CD4-positive, alpha-beta T cell treated with Interleukin-12 subunit alpha and Interleukin-12 subunit beta, for 1 hour (primary cell): ENCODE measurements around the gene YIPF1.

Experiments
- DNase-seq: peaks from one replicate; pipeline ENCODE4 v3.0.0-alpha.2; 2020

YIPF1 gene

DNA sequence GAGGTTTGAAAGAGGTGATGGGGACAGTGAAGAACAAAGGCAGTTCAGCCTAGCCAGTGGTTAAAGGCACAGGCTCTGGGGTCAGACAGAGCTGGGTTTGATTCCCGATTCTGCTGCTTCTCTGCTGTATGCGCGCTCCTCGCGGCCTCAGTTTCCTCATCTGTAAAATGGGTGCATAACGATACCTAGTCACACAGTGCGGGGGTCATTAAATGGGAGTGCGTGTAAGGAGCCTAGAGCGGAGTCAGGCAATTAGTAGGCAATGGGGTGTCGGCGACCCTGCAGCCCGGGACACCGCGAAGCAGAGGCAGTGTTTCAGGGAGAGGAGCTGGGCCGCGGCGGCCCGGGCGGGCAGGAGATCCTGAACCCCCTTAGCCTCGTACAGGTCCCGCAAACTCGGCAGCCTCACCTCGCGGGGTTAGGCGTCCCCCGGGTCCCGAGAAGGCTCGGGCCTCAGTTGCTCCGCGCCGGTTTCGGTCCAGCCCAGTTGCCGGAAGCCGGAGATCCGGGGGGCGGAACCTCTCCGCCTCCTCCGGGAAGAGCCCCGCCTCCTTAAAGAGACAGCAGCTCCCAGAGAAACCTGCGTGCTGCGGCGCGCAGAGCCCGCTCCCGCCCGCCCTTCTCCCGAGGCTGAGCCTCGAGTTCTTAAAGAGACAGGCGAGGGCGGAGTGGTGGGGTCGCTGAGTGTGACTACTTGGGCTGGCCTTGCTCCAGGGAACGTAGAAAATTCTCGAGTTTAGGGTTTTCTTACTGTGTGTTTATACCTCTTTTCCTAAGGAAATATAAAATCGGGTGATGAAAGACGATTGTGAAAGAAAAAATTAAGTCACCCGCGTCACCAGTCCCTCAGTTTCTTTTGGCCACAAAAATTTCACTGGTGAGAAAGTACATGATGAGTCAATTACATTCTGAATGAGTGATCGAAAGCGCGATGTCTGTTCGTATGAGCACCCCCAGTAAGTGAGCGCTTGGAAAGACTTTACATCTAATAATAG, at the start of gene YIPF1:
YIPF1 (minus strand) TSS at position 494 of the 995 bp plus-strand sequence. CDS start 860 bp downstream, outside the sequence.
- peak; percentile 87 for DNase-seq

DNA sequence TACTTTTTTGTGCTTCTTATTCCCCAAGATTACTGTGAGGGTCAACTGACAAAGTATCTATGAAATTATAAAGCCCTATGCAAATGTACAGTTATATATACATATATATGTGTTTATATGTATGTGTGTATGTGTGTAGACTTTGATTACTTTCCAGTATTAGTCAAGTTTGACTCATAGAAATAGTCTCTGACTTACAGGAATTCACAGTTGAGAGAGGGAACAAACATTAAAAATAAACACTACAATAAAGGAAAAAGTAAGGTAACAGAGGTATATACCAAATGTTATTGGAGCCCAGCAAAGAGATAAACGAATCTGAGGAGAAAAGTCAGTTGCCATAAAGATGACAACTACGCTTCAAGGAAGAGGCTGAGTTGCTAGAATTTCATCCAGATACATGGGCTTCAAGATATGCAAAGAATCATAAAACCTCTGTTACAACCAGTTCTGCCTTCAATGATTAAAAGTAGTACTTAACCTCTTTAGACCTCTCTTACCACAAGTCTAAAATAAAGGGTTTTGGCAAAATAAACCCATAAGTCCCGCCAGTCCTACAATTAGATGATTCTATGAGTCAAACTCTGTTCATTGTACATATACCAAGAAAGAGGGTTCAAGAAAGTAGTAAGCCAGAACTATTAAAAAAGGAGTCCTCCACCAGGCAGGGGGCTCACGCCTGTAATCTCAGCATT, 48.7 kb upstream of the YIPF1 start:
- DNase-seq: no peak

DNA sequence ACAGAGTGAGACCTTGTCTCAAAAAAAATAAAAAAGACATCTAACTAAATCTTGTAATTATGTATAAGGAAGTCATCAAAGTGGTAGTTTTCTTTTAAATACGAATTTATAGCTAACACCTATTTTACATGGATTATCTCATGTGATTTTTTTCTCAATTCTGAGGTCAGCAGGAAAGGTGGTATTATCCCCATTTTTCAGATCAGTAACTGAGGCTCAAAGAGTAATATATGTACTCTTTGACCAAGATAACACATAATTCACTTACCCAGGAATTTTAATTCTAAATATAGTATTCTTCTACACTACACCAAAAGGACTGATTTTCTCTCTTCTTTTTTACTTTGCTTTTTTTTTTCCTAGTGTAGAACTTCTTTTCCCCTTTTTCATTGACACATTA, 46.8 kb upstream of the YIPF1 start:
- no peak for DNase-seq

DNA sequence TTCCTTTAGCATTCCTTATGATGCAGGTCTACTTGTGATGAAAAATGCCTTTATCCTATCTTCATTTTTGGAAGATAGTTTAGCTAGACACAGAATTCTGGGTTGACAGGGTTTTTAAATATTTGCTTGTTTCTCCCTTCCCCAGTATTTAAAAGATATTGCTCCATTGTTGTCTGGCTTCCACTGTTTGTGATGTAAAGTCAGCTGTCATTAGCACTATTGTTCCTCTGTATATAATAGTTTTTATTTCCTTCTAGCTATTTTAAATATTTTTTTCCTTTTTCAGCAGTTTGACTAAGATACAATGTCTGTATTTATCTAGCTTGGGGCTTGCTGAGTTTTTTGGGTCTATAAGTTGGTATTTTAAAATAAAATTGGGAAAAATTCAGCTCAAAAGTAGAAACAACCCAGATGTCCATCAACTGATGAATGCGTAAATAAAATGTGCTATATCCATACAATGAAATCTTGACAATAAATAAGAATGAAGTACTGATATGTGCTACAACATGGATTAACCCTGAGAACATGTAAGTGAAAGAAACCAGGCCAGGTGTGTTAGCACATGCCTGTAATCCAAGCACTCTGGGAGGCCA, 44.7 kb upstream of the YIPF1 start:
- no peak for DNase-seq

DNA sequence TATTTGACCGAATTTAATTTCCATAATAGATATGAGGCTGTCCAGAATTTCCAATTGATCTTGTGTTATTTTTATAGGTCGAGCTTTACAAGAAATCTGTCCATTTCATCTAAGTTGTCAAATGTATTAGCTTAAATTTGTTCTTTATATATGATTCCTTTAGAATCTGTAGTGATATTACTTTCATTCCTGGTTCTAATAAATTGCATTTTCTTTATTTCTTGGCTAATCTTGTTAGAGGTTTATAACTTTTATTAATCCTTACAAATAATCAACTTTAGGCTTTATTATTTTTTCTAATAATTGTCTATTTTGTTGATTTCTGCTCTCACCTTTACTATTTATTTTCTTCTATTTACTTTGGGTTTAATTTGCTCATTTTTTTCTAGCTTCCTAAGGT, 41.9 kb upstream of the YIPF1 start:
- DNase-seq: no peak

DNA sequence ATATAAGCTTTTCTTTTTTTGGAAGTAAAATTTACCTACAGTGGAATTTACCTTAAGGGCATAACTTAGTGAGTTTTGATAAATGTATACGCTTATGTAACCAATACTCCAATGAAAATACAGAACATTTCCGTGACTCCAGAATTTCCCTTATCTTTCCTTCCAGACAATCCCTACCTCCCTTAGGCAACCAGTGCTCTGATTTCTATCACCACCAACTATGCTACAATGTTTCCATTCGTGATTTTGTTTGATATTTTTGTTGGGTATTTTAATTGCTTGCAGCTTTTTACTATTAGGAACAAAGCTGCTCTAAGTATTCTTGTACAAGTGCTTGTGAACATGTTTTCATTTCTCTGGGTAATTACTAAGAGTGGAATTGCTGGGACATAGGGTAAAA, 41.3 kb upstream of the YIPF1 start:
- DNase-seq: no peak

DNA sequence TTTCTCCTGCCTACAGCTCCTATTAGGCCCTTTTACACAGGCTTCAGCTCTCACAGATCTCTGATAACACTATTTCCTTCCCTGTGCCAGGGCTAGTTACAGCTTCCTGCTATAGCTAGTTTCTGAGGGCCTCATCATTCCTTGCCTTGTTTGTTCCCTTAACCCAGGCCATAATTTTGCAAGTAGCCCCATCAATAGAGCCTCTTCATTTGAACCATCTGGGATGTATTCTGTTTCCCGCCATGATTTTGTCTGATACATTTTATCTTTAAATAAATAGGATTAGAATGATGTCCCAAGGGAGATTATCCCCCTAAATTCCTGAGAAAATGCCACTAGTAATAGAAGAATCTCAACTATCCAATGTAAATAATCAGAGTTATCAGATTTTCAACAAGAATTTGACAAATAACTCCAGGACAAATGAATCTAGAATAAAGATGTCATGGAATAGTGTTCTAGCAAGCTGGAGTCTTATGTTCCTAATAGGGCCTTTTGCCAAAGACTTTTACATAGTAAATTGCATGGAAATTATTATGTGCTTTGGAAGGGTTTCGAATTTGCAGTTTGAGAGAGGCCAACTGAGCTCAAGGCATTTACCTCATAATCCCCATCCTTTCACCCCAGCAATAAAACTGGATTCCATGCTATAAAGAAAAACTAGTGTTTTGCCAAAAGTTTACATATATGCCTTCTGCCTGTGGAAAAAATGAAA, 39.8 kb upstream of the YIPF1 start:
- DNase-seq: no peak

DNA sequence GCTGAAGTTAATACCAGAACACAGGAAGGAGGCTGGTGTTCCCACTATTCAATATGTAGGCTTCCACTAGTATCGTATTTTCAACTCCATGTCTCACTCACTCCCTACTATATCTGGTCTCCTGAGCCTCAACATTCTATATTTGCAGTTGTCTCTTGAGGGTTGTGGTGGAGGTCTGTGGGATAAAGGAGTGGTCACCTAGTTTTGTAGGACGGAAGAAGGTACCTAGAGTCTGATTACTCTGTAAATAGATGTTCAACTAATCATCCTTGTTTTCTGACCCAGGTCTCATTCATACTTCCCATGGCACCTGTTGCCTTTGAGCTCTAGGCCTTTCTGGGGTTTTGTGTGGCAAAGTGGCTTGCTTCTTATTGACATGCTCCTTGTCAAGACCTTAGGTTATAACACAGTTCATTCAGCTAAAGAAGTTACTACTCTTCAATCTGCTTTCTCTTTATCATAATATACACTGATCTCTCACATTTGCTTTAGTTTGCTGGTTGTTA, 37.8 kb upstream of the YIPF1 start:
- no peak for DNase-seq

DNA sequence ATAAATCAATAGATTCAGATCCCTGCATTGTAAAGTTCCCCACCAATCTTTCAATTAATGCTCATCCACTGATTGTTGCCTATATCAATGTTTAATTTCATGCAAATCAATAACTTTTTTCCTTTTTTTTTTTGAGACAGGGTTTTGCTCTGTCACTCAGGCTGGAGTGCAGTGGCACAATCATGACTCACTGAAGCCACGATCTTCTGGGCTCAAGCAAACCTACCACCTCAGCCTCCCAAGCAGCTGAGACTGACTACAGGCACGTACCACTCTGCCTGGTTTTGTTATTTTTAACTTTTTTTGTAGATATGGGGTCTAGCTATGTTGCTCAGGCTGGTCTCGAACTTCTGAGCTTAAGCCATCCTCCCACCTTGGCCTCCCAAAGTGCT, 30.1 kb upstream of the YIPF1 start:
- DNase-seq: no peak

DNA sequence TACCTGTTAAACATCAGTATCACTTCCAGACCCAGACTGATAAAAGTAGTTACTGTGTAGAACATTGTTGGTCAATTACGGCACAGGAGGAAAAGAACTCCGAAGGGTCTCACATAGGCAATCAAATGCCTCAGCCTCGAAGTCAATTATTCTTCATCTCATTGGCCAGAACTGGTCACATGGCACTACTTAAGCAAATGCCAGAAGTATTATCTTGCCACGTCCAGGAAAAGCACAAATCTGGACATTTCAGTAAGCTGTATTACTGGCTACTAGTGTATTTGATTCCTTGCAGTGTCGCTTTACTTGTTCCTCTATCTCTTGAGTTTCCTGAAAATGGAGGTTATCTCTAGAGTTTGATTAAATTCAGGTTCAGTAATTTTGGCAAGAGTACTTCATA, 28.7 kb upstream of the YIPF1 start:
- DNase-seq: no peak

DNA sequence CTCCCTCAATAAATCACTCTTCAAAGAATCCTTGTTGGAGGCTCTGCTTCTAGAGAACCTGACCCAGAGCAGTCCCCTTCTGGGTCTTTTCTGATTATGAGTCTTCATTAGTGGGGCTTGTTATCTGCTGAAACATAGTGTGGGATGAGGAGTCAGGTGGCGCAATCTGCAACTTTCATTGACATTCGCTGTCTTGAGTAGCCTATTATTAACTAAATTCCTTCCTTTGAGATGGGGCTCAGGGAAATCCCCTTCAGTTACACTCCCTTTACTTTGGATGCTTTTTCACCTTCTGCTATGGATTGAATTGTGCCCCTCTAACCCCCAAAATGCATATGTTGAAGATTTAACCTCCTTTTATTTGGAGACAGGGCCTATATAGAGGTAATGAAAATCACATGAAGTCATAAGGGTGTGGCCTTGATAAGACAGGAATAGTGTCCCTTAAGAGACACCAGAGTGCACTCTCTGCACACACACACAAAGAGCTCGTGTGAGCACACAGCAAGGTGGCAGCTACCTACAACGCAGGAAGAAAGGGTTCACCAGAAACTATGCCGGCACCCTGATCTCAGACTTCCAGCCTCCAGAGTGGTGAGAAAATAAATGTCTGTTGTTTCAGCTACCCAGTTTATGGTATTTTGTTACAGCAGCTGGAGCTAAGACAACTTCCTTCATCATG, 23.9 kb upstream of the YIPF1 start:
- no peak for DNase-seq

DNA sequence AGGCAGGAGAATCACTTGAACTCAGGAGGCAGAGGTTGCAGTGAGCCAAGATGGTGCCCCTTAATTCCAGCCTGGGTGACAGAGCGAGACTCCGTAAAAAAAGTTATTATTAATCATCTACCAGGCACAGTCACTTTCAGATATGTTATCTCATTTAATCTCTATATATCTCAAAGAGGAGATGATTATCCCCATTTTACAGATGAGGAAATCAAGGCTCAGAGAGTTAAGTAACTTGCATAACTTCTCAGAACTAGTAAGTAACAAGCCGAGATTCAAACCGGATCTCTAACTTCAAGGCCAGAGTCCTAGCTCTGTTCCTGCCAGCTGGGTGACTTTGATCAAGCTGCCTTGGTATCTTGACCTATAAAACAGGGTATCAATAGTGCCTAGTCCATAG, 21.8 kb upstream of the YIPF1 start:
- no peak for DNase-seq

DNA sequence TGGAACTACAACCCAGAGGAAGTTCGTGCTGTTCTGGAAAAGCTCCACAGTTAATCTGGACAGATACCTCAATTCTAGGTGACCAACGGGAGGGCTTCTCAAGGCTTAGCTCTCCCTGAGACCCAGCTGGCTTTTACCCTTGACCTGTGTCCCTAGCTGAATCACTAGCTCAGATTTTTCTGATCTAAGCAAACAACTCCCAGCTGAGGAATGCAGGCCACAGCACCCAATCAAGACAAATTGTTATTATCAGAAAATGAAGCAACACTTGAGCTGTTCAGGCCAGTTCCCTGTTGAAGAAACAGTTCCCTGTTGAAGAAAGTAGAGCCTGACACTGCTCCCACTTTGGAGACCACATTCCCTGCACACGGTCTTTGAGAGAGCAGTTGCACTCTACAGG, 20.3 kb upstream of the YIPF1 start:
- DNase-seq: no peak

DNA sequence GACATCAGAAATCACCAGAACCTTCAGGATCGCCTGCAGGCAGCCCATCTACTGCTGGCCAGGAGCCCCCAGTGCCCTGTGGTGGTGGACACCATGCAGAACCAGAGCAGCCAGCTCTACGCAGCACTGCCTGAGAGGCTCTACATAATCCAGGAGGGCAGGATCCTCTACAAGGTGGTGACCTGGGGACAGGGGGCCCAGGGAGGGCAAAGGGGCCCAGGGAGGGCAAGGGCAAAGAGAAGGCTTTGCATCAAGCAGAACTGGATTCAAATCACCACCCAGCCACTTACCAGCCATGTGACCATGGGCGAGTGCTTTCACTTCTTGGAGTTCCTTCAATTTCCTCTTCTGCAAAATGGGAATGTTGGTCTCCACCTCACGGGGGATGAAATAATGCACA, 16.5 kb upstream of the YIPF1 start:
- no peak for DNase-seq

DNA sequence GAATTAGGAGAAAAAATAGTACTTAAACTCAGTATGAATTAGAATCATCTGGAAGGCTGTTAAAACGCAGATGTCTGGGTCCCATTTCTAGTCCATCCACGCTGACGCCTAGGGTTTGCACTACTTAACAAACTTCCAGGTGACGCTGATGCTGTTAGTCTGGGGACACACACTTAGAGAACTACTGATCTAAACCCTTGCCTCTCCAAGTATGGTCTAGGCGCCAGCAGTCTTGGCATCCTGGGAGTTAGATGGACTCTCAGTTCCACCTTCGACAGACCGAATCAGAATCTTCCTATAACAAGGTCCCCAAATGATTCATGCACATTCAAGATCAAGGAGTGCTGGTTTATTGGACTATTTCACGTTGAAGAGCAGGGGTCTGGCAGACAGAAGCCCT, 15.9 kb upstream of the YIPF1 start:
- DNase-seq: no peak

DNA sequence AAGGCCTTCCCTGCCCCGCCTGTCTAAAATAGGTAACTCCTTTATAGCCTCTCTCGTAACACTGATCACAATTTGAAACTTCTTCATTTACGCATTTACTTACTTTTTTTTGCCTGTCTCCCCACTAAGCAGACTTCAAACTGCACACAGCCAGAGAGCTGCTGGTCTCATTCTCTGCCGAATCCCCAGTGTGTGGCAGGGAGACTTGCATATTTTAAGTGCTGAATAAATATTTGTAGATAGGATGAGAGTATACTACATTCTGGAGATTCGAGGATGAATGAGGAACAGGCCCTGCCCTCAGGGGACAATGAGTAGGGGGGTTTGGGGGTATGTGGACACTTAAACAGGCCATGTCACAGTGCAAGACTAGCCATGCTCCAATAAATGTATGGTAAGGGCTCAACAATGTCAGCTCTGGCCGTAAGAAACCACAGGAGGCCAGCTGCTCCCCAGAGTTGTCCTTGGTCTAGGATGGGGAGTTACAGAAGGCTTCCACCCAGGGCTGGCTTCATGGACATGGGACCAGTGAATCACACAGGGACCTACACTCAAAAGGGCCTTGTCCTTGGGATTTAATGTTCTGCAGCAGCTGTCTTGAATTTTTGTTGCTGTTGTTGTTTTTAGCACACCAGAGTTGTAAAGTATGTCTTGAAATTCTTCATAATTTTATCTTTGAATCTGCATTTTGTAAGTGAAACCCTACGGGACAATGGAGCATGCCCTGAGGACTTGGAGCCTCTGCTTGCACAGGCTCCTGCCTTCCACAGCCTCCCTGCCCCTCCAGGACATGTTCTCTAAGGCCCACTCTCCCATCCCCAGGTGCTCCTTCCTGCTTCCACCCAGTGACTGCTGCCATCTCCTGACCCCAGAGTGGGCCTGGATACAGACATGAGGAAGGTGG, 12.9 kb upstream of the YIPF1 start:
- no peak for DNase-seq

DNA sequence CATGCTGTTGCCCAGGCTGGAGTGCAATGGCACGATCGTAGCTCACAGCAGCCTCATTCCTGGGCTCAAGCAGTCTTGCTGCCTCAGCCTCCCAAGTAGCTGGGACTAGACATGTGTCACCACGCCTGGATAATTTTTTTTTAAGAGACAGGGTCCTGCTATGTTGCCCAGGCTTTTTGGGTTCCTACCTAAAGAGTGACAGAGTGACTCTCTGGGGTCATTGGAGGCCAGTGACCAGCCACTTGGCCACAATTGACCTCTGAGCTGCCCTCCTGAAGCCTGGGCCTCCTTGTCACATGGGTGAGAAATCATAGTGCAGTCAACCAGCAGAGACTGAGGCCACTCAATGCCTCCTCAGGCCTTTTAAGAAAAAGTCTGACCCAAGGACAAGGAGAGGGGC, 10.1 kb upstream of the YIPF1 start:
- no peak for DNase-seq

DNA sequence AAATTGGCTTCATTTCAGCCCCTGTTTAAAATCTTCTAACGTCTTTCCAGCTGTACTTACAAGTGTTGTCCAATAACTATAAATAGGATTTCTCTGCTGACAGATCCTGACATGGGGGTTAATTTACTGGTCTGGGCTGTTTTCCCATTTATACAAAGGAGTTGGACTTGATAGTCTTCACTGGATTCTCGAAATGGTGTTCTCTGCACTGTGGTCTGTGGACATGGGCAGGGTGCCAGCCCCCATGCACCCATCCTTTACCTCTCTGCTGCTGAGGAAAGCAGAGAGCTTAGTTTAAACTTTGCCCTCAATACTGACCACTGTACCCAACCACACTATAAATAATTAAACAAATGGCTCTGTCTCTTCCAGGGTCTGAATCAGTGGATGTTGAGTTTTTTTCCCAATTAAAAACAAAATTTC, 9.6 kb upstream of the YIPF1 start:
- no peak for DNase-seq

DNA sequence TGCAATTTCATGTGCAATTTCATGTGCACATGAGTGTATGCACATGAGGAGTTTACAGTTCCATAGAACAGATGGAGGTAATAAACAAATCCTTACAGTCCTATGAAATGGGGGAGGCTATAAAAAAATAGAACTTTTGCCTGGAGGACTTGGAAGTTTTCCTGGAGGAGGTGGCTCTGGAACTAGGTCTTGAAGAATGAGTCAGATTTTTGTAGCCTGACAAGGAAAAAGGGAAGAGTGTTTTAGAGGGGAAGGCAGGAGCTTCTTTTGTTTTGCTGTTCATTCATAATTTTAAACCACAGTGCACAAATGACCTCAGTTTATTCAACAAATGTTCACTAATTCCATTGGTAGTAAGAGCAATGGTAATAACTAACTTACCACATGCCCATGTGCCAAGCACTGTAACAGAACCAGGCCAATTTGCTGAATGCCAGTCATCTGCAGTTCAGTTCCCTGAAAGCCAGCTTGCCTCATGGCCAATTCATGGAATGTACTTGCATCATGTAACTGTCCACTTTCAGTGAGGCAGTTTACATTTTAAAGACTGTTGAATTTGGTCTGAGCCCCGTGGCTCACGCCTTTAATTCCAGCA, 7.1 kb upstream of the YIPF1 start:
- no peak for DNase-seq

DNA sequence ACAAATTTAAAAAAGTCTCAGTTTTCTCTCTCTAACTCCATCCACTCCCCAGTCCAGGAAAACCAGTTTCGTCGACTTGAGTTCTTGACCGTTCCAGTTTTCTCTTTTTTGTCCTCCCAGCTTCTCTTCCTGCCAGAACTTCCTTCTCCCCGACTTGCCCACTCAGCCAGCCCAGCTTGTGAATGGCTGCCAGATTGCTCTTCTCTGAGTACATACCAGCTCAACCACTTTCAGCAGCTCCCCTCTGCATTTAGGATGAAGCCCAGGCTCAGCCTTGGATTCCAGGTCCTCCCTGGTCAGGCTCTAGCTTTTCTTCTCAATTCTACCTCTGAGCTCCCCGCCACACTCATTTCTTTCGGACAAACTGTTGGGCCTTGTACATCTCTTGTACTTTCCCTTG, 5.8 kb upstream of the YIPF1 start:
- no peak for DNase-seq

DNA sequence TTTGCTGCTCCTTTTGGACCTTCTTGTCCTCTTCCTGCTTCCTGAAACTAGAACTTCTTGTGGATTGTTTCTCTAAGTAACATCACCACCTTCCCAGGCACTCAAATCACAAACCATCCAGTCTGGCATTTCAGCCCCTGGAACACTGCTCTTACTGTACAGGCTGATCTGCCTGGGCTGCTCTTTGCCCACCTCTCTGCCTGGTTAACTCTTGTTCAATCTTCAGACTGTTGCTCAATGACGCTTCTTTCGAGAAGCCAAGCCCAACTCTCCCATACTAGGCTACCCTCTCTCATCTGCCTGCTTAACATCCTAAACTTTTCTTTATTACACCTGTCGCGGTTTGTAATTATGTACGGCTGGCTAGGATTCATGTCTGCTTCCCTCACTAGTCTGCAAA, 5.0 kb upstream of the YIPF1 start:
- DNase-seq: no peak
